Neuronal stem cell (in vitro differentiated cells): ENCODE data around the gene BICD1.

Experiments
- DNase-seq: peaks from one replicate; pipeline ENCODE4 v3.0.0-alpha.2; 2013; ENCODE audit warnings: low spot score
- H2AFZ ChIP-seq: one replicate; pipeline ENCODE4 v1.6.1; 2013; ENCODE audit warnings: mild to moderate bottlenecking, low read length, inconsistent platforms
- H2AK5ac ChIP-seq: 2 replicates; pipeline ENCODE4 v1.6.1; 2013; ENCODE audit warnings: low read depth, mild to moderate bottlenecking, inconsistent platforms, low read length, moderate library complexity, mixed read lengths
- H2BK120ac ChIP-seq: 2 replicates; pipeline ENCODE4 v1.6.1; 2013; ENCODE audit warnings: low read depth, mild to moderate bottlenecking, inconsistent platforms, low read length, moderate library complexity, mixed read lengths
- H2BK12ac ChIP-seq: one replicate; pipeline ENCODE4 v1.6.1; 2013; ENCODE audit warnings: low read length, inconsistent platforms
- H2BK15ac ChIP-seq: 2 replicates; pipeline ENCODE4 v1.6.1; 2013; ENCODE audit warnings: mild to moderate bottlenecking, low read length, inconsistent platforms, mixed read lengths
- H2BK5ac ChIP-seq: one replicate; pipeline ENCODE4 v1.6.1; 2013; ENCODE audit warnings: inconsistent platforms, mild to moderate bottlenecking, low read length, moderate library complexity
- H3K14ac ChIP-seq: one replicate; pipeline ENCODE4 v1.6.1; 2013; ENCODE audit warnings: low read length, inconsistent platforms
- H3K18ac ChIP-seq: 2 replicates; pipeline ENCODE4 v1.6.1; 2013; ENCODE audit warnings: low read length, inconsistent platforms
- H3K23ac ChIP-seq: 2 replicates; pipeline ENCODE4 v1.6.1; 2013; ENCODE audit warnings: low read depth, mild to moderate bottlenecking, mixed read lengths, low read length, inconsistent platforms; ENCODE audit not compliant: poor library complexity
- H3K27ac ChIP-seq: replicated peaks from 3 replicates; pipeline ENCODE4 v1.5.1; 2013; ENCODE audit warnings: low read length, inconsistent platforms
- H3K27me3 ChIP-seq, 3 experiments: 2 replicates each; pipeline ENCODE4 v1.6.1; 2013; ENCODE audit warnings: low read length in 3 of 3, mild to moderate bottlenecking in 2 of 3, inconsistent platforms in 1 of 3, low read depth in 1 of 3, mixed read lengths in 1 of 3, moderate library complexity in 1 of 3; ENCODE audit not compliant: control insufficient read depth in 3 of 3, insufficient read depth in 3 of 3
- H3K36me3 ChIP-seq, 2 donors: replicated peaks in 1 of 2; 2 replicates each; pipeline ENCODE4 v1.6.1; 2013; ENCODE audit warnings: low read length in 2 of 2; ENCODE audit not compliant: control insufficient read depth in 2 of 2, insufficient read depth in 2 of 2
- H3K4ac ChIP-seq: 2 replicates; pipeline ENCODE4 v1.6.1; 2013; ENCODE audit warnings: inconsistent platforms, mild to moderate bottlenecking, low read length, moderate library complexity
- H3K4me1 ChIP-seq, 2 donors: 1 replicate in 1 of 2; 2 replicates in 1 of 2; pipeline ENCODE4 v1.6.1; 2013; ENCODE audit warnings: low read length in 2 of 2, low read depth in 1 of 2; ENCODE audit not compliant: control insufficient read depth in 2 of 2, insufficient read depth in 1 of 2
- H3K4me2 ChIP-seq: one replicate; pipeline ENCODE4 v1.6.1; 2013; ENCODE audit warnings: mild to moderate bottlenecking, low read length, inconsistent platforms; ENCODE audit not compliant: insufficient read depth, poor library complexity, severe bottlenecking
- H3K4me3 ChIP-seq, 2 donors: 2 replicates each; pipeline ENCODE4 v1.5.1; 2013; ENCODE audit warnings: low read length in 2 of 2, mild to moderate bottlenecking in 2 of 2, inconsistent platforms in 1 of 2, moderate library complexity in 1 of 2
- H3K79me1 ChIP-seq: one replicate; pipeline ENCODE4 v1.6.1; 2013; ENCODE audit warnings: low read depth, mild to moderate bottlenecking, inconsistent platforms, low read length, moderate library complexity
- H3K9ac ChIP-seq: one replicate; pipeline ENCODE4 v1.6.1; 2013; ENCODE audit warnings: mild to moderate bottlenecking, low read depth, low read length, inconsistent platforms; ENCODE audit not compliant: poor library complexity
- H3K9me3 ChIP-seq, 2 donors: replicated peaks in 1 of 2; 2 replicates each; pipeline versions ENCODE3 to v1.6.1; 2013; ENCODE audit warnings: low read length in 2 of 2, mild to moderate bottlenecking in 2 of 2, inconsistent platforms in 1 of 2, low read depth in 1 of 2, mixed read lengths in 1 of 2, moderate library complexity in 1 of 2; ENCODE audit not compliant: control insufficient read depth in 2 of 2, insufficient read depth in 1 of 2
- H4K8ac ChIP-seq: one replicate; pipeline ENCODE4 v1.6.1; 2013; ENCODE audit warnings: low read depth, mild to moderate bottlenecking, inconsistent platforms, low read length, moderate library complexity
- H4K91ac ChIP-seq: one replicate; pipeline ENCODE4 v1.6.1; 2013; ENCODE audit warnings: low read length, low read depth, mild to moderate bottlenecking, inconsistent platforms; ENCODE audit not compliant: poor library complexity
- WGBS, 2 donors: extraction: QIAGEN DNeasy Blood & Tissue Kit; methylation state at CpG; one replicate each; pipeline ENCODE4 v1.1.7; 2013; ENCODE audit warnings: missing lambda C conversion rate in 2 of 2, mixed read lengths in 1 of 2; ENCODE audit not compliant: insufficient read length in 2 of 2, insufficient replicate concordance in 1 of 2; ENCODE audit errors: extremely low coverage in 2 of 2; 5-methylcytosine and 5-hydroxymethylcytosine counted together

Gene BICD1

DNA sequence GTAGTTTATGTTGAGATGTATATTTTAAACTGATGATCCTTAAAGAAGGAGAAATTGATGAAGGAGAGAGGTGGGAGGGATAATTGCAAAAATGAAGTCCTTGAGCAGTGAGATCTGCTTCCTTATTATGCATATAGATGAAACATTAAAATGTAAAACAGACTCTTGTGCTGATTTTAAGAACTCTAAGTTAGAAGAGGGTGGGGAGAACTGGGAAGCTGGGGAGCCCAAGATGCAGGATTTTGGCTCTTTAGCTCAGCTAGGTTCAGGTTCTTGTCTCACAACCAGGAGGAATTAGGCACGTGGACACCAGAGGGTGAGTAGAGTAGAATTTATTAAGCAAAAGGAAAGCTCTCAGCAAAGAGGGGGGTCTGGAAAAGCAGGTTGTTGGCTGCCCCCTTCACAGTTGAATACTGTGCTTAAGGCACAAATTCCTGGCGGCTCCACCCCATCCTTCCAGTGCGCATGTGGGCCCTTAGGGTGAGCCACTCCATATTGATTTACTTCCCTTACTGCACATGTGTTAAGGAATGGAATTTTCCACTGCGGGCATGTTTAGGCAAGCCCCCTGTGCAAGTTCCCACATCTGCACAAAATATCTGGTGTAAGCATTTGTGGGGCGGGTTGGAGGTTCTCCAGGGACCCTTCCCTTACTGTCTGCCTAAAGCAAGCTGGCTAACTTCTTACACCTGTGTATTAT is 141.9 kb downstream of the BICD1 start:
- DNase-seq = no peak

GRCh38 chr12:32249777-32250176 is 143.1 kb downstream of the BICD1 start:
- Histone ChIP-seq H2AFZ (no peak overlapping the region), H2BK15ac (no peak overlapping the region), H3K4ac (no peak overlapping the region), H3K23ac (no peak overlapping the region), H3K18ac (no peak overlapping the region), H3K79me1 (no peaks in the 10 kb centered on the region), H2BK5ac (no peak overlapping the region), H2BK120ac (no peak overlapping the region), H3K4me3 (no peak overlapping the region), H3K4me1 (peaks cover 2 to 9% of the 10 kb centered on the region in 2 donors), H3K36me3 (no peaks in the 10 kb centered on the region), H4K91ac (no peak overlapping the region), H3K9ac (no peak overlapping the region), H3K14ac (no peak overlapping the region), H3K4me2 (no peak overlapping the region), H3K27ac (no peak overlapping the region), H3K27me3 (no peaks in the 10 kb centered on the region), H4K8ac (no peak overlapping the region), H2AK5ac (no peak overlapping the region), H3K9me3 (peaks cover 0 to 18% of the 10 kb centered on the region in 2 donors), H2BK12ac (no peak overlapping the region)
- WGBS, 2 donors = no CpG with 5 or more reads among the region's 2 CpGs
- no peak for DNase-seq

More for the DNA sequence above, 141.9 kb downstream of the BICD1 start:
- Histone ChIP-seq H2AFZ (no peak overlapping the region), H3K18ac (no peak overlapping the region), H2AK5ac (no peak overlapping the region), H3K23ac (no peak overlapping the region), H4K8ac (no peak overlapping the region), H2BK12ac (no peak overlapping the region), H3K14ac (no peak overlapping the region), H3K79me1 (no peaks in the 10 kb centered on the region), H4K91ac (no peak overlapping the region), H2BK5ac (no peak overlapping the region), H3K36me3 (no peaks in the 10 kb centered on the region), H3K9ac (no peak overlapping the region), H3K4me3 (no peak overlapping the region), H2BK120ac (no peak overlapping the region), H3K27ac (no peak overlapping the region), H3K4ac (no peak overlapping the region), H3K9me3 (peaks cover 0 to 18% of the 10 kb centered on the region in 2 donors), H3K4me1 (peaks cover 2 to 9% of the 10 kb centered on the region in 2 donors), H3K27me3 (no peaks in the 10 kb centered on the region), H2BK15ac (no peak overlapping the region), H3K4me2 (no peak overlapping the region)
- WGBS, 2 donors = no CpG with 5 or more reads among the region's 5 CpGs

- no peaks in the 10 kb centered on the region for H3K79me1 ChIP-seq
- H2BK15ac ChIP-seq = no peak overlapping the region
- H2AK5ac ChIP-seq = no peak overlapping the region
- H2BK5ac ChIP-seq = no peak overlapping the region
- H3K14ac ChIP-seq = no peak overlapping the region
- H3K18ac ChIP-seq = no peak overlapping the region
- H3K4me3 ChIP-seq = no peak overlapping the region
- no peaks in the 10 kb centered on the region for H3K27me3 ChIP-seq
- H2AFZ ChIP-seq = no peak overlapping the region
- H4K91ac ChIP-seq = no peak overlapping the region
- no peak for DNase-seq
- no peak overlapping the region for H3K23ac ChIP-seq
- H3K36me3 ChIP-seq = no peaks in the 10 kb centered on the region
- H2BK12ac ChIP-seq = no peak overlapping the region
- no peak overlapping the region for H3K27ac ChIP-seq
- no peak overlapping the region for H3K4ac ChIP-seq
- H3K9ac ChIP-seq = no peak overlapping the region
- H3K4me1 ChIP-seq = peaks cover 2 to 9% of the 10 kb centered on the region in 2 donors
- peaks cover 0 to 14% of the 10 kb centered on the region in 2 donors for H3K9me3 ChIP-seq
- WGBS, 2 donors = no CpG with 5 or more reads among the region's 13 CpGs
- no peak overlapping the region for H4K8ac ChIP-seq
- no peak overlapping the region for H2BK120ac ChIP-seq
- no peak overlapping the region for H3K4me2 ChIP-seq
Observed at GRCh38 chr12:32252199-32253073, 145.8 kb downstream of the BICD1 start.

- DNase-seq = no peak
- no peak overlapping the region for H2AFZ ChIP-seq
- WGBS, 2 donors = no CpG with 5 or more reads among the region's 3 CpGs
- peaks cover 2 to 9% of the 10 kb centered on the region in 2 donors for H3K4me1 ChIP-seq
- H3K79me1 ChIP-seq = no peaks in the 10 kb centered on the region
- no peaks in the 10 kb centered on the region for H3K27me3 ChIP-seq
- H2AK5ac ChIP-seq = no peak overlapping the region
- H3K4me3 ChIP-seq = no peak overlapping the region
- H3K36me3 ChIP-seq = no peaks in the 10 kb centered on the region
- H3K9me3 ChIP-seq = peaks cover 0 to 9% of the 10 kb centered on the region in 2 donors
- H2BK5ac ChIP-seq = no peak overlapping the region
- H3K9ac ChIP-seq = no peak overlapping the region
- H2BK15ac ChIP-seq = no peak overlapping the region
- H2BK120ac ChIP-seq = no peak overlapping the region
- no peak overlapping the region for H3K14ac ChIP-seq
- no peak overlapping the region for H3K27ac ChIP-seq
- H4K91ac ChIP-seq = no peak overlapping the region
- no peak overlapping the region for H3K4ac ChIP-seq
- no peak overlapping the region for H3K23ac ChIP-seq
- no peak overlapping the region for H3K18ac ChIP-seq
- no peak overlapping the region for H2BK12ac ChIP-seq
- H4K8ac ChIP-seq = no peak overlapping the region
- H3K4me2 ChIP-seq = no peak overlapping the region
Observed at GRCh38 chr12:32253154-32253790, 146.6 kb downstream of the BICD1 start.
